ENCODE measurements around the gene PTMA.
"Not testable (repeated sequence)": the region's sequence is repeated elsewhere in the genome, so short reads cannot be mapped to it uniquely, and the experiment has no call there.

PTMA gene

GRCh38 chr2:231707927-231708772 lies at the start of gene PTMA:
Gene PTMA, plus strand, starts transcription at chr2:231708525. Its CDS starts 182 bp downstream, at chr2:231708707.
- peak; percentile 99 for DNase-seq

DNA sequence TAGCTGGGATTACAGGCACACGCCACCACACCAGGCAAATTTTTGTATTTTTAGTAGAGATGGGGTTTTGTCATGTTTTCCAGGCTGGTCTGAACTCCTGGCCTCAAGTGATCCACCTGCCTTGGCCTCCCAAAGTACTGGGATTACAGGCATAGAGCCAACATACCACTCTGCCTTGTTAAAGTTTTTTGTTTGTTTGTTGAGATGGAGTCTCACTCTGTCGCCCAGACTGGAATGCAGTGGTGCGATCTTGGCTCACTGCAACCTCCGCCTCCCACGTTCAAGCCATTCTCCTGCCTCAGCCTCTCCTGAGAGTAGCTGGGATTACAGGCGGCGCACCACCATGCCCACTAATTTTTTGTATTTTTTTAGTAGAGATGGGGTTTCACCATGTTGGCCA lies 48.3 kb upstream of the PTMA start:
- DNase-seq = not testable (repeated sequence)

DNA sequence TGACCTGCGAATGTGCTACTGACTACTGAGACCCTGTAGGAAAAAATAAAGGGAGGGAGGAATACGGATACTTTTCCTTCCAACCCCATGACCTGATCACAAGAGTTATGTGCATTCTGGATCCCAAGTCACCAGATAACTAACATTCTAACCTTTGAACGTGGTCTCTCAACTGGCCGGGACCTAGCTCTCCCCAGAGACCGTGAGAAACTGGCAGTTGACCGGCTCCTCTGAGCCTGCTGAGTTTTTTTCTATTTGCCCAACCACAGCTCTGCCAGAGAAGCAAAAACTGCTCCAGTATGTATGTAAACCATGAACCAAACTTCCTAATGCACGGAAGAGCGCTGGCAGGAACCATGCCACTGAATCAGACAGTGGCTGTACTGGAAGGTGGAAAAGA lies 47.5 kb upstream of the PTMA start:
- DNase-seq = no peak

GRCh38 chr2:231661422-231662027 lies 46.8 kb upstream of the PTMA start:
- DNase-seq = no peak

- peak; percentile 99 for DNase-seq
Observed at GRCh38 chr2:231662028-231662810, 46.1 kb upstream of the PTMA start.

GRCh38 chr2:231662811-231663457 lies 45.4 kb upstream of the PTMA start:
- DNase-seq = peak; percentile 51

DNA sequence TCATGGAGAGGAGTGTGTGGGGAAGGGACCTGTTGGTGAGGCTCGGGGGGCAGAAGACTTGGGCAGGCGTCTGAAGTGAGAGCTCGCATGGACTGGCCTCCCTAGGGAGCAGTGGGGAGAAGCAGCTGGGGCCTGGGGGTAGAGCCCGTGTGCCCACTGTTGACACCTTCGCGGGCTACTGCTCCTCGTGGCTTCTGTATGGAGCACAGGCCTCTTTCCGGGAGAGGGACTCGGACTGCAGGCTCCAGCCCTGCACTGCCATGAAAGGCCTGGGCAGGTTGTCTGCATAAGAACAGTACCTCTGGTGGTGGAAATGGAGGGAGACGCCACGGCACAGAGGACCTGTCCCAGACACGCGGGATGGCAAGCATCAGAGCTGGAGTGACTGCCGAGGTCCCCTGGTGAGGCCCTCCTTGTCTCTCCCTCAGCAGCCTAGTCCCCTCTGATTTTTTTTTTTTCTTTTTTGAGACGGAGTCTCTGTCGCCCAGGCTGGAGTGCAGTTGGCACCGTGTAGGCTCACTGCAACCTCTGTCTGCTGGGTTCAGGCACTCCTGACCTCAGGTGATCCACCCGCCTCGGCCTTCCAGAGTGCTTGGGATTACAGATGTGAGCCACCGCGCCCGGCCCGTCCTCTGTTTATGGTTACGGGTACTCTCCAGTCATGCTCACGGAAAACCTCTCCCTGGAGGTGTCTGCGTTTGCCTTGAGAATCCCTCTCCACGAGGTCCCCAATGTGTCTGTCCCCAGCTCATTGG lies 44.7 kb upstream of the PTMA start:
- peak; percentile 55 for DNase-seq

DNA sequence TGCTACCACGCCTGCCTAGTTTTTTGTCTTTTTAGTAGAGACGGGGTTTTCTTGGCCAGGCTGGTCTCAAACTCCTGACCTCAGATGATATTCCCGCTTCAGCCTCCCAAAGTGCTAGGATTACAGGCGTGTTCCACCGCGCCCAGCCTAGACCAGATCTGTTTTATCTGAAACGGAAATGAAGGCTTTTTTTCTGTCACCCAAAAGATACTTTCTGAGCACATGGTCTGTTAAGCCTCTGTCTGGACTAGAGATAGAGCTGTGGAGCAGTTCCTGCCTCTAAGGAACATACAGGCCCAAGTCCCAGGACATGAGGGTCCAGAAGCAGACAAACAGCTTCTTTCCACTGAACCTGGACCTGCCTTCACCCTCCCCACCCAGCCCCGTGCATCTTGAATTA lies 43.6 kb upstream of the PTMA start:
- DNase-seq = peak; percentile 44

DNA sequence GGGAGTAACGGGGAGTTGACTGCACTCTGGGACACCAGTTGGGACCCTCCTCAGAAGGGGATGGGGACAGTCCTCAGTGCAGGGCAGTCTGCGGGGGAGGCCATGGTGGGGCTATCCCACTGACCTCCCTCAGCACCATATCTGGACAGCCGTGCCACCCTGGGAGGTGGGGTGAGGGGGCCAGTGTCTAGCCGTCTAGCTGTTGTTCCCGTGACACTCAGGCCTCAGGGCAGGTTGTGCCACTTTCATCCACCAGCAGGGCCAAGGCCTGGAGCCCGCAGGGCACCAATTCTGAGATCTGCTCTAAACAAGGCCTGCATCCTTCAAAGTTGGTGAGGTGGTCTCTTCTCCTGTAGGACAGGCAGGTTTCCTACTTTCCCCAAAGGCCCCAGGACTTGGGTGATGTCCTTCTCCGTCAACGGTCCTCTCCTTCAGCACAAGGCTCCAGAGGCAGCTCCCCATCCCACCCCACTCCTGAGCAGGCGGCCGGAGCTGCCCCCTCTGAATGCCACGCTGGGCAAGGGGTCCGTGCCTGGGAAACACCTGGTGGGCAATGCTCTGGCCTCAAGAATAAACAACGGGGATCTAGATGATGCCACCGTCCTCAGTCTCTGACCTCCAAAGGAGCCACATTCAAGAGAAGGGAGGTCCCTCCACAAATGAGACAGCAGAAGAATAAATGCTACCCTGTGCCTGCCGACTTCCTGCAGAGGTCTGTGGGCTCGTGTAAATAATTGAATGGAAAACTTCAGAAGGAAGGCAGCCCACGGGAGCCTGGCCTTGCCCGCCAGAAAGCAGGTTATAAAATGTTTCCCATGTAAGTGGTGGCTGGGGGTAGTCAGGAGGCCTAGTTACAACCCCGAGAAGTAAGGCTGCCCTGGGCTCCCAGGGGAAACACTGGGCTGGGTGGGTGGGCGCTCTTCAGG lies 42.8 kb upstream of the PTMA start:
- DNase-seq = peak; percentile 54

GRCh38 chr2:231666171-231667095 lies 41.9 kb upstream of the PTMA start:
- DNase-seq = peak; percentile 38

- DNase-seq = peak; percentile 45
Observed at GRCh38 chr2:231667096-231667427, 41.3 kb upstream of the PTMA start.

GRCh38 chr2:231667496-231667895 lies 40.8 kb upstream of the PTMA start:
- no peak for DNase-seq

DNA sequence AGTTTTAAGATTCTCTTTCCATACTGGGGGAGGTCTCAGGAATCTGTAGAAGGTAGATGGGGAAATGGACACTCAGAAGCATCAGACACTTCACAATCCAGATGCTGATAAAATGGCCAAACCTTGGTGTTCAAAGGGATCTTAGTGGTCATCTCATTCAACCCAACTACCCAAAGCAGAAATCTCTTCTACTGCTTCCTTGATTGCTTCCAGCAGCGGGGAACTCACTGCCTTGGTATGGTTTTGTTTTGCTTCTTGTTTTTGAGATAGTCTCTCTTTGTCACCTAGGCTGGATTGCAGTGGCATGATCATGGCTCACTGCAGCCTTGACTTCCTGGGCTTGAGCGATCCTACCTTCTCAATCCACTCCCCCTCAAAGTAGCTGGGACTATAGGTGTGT lies 39.3 kb upstream of the PTMA start:
- no peak for DNase-seq

- peak; percentile 53 for DNase-seq
Observed at GRCh38 chr2:231671270-231672050, 36.9 kb upstream of the PTMA start.

- DNase-seq = peak; percentile 66
Observed at GRCh38 chr2:231672617-231673347, 35.5 kb upstream of the PTMA start.

GRCh38 chr2:231673348-231673770 lies 35.0 kb upstream of the PTMA start:
- no peak for DNase-seq

- peak; percentile 85 for DNase-seq
Observed at GRCh38 chr2:231674587-231675338, 33.6 kb upstream of the PTMA start.

DNA sequence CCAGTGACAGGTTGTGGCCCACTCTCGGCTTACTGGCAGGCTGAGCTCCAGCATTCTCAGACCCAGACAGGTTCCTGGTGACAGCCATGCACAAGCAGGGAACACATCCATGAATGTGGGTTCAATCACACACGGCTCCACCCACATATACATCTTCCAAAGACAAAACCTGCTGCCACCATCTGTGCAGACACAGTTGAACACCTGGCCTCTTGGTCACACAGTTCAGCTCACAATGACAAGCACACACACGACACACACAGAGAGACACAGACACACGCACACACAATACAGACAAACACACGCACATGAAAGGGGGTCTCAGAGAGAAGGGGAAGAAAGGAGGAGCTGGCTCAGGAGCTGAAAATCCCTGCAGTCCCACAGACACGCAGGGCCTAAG lies 32.1 kb upstream of the PTMA start:
- no peak for DNase-seq

Data from activated CD8-positive, alpha-beta memory T cell treated with anti-CD3 and anti-CD28 coated beads, Interleukin-2, amount 50 U/mL, for 48 hours (primary cell).